ENCODE measurements around the gene FAM234B.
A peak's percentile ranks its signal among the peaks of the same experiment; 100 is the strongest.

The FAM234B gene

DNA sequence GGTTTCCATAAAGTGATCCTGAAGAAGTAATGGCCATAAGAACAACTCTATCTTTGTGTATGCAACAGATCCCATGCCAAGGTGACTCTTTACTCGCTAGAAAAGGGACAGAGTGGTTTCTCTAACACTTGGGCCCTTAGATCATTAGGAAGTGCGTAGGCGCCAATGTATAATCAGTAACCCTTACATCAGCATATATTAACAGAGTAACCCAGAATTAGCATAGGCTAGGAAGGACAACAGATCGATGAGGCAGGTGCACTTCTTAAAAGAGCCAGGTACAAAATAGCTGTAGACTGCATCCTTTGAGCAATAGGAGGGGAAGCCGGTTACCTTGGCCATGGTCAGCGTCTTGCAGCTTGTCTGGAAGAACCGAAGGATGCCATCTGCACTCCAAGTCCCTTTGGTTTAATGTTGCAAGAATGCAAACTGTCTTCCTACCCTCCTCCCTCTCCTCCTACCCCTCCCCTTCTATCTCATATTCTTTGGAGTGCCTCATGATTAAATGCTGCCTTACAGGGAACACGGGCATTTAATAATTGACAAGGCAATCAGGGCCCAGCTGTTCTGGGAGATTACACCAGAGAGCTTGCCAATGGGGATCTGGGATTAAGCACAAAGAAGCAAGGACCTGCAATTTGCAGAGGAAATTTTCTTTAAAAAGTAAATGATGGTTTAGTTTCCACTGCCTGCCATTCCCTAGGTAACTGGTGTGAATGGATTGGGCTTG lies 51.2 kb downstream of the FAM234B start:
- no peak for DNase-seq

DNA sequence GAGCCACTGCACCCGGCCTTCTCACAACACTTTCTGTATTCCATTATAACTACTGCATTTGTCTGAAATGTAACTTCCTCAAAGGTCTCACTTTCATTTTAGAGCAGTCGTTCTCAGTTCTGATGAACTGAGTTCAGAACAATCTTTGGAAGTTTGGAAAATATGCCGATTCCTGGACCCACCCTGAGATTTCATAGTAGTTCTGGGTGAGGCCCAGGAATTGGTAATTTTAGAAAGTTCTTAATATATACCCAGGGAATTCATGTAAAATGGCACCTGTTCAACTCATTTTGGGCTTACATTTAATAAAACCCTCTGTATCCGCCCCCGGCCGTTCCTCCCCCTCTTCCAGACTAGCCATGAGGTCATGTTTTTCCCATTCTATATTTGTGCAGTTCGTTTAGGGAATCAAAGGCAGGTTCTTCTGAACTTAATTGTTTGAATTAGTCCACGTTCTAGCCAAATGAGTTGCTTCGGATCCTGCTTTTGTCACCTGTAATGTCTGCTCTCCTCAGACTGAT lies 53.4 kb downstream of the FAM234B start:
- no peak for DNase-seq

DNA sequence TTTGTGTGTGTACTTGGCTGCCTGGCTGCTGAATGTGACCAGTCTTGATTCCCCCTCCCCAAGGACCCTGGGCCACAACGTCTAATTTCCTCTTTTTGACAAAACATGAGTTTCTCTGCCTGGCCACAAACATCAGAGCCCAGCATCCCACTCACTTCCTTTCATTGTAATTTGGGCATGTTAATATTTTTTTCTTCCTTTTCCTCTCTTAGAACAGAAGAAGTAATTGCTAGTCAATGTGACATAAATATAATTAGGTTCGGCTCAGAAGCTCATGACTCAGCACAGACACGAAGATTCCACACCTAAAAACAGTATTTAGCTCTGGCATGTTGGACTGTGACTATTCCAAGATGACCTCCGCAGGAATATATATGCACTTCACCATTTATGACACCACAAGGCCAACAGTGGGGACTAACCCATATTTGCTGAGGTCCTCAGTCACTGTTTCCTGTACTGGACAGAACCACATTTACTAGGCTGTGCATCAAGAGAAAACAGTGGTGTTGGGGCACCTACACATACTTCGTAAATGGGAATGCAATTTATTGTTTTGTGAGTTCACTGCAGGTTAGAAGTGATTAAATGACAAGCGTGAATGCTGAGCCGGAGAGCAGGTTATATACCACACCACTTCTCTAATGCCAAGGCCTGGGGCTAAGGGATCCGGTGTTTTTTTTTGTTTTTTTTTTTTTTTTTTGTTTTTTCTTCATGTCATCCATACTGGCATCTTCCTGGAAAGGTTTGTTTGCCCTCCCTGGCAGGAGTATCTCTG lies 55.1 kb downstream of the FAM234B start:
- no peak for DNase-seq

DNA sequence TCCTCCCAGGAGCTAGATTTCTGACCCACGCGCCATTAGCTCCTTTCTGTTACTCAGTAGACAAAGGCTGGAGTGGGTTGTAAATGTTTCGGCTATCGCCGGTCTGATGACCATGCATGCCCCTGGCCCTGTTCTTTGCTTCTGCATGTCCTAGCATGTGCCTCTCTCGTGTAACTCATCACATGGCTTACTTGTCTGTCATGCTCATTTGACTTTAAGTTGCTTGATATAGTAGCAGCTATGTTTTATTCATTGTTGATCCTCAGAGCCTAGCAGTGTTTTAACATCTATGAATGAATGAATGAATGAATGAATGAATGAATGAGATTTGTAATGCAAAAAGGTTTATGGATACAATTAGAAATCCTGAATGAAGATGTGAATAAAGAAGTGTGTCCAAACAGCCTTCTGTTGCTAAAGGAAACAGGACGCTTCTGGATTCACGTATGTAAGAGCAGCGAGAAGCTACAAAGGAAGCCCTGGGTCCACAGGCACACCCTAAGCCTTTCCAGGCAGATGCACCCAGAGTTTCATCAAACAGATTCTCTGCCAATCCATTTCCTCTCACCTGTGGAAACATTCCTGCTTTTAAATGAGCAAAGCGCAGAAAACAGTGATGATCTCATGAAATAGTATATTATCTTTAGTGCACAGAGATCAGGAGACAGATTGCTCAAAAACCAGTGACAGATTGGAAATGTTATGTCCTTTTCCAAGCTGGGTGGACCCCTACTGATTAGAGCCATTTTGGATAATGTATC lies 55.8 kb downstream of the FAM234B start:
- DNase-seq: no peak

DNA sequence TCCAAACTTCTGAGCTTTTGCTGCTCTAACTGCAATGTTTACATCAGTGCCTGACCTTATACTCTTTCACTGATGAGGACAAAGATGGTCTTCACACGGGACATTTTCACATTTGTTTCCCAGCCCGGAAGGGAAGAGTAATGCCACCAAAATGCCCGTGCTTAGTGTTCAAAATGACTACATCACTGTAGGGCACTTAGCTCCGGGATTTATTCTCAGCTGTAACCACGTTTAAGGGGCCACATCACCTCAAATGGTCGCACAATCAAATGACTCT lies 56.4 kb downstream of the FAM234B start:
- no peak for DNase-seq

DNA sequence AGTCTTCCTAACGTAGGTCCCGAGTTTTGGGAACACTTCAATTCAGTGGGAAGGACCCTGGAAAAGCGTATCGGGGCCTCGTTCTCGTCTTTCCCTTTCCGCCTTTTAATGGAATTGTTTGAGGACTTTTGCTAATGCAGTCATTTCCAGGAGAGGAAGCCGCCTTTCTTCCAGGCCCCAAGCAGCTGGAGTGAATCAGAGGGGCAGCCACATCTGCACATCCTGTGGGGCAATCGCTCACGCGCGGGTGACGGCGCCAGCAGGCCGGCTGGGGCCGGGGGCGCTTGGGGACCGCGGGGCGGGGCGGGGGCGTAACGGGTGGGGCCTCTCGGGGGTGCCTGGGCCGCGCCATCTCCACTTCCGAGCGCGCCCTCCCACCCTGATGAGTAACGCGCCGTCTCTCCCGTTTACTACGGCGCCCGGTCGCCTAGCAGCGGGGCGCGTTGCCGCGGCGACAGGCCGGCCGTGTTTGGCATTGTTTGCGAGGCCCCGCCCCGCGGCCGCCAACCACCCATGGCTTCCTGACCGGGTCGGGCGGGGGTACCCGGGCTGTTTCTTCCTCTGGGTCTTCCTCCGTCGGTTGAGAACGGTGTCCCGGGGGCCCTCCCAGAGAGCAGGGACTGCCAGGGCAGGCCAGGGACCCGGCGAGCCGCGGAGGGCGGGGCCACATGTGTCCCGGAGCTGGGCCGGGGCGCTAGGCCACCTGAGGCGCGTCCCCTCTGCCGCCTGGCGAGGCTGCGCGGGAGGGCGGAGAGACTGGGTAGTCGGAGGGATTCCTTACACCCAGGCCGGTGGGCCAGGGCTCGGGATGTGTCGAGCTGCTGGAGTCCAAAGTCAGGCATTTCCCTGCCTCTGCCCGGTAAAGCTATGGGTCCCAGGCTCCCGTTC lies 56.9 kb downstream of the FAM234B start:
- peak; percentile 34 to 91 for DNase-seq

DNA sequence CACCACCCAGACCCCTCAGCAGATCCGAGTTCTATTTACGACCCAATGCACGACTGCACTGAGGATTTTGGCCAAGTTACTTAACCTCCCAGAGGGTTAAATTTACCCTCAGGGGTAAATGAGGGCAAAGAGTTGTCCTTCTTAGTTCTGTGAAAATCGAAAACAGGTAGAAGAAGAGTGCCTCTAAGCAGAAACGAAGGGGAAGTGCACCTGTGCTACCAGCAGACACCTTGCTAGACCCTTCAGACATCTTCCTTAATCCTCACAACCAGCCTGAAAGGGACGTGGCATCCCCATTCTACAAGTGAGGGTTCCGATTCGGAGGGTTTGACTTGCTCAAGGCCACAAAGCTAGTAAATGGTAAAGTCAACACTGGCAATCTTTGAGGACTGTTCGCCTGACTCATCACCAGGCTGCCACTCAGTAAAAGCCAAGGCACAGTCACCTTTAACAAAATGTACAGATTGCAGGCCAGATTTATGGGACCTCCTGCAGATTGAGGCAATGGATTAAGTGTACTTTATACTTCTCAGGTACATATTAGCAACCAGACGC lies 57.7 kb downstream of the FAM234B start:
- DNase-seq: no peak

DNA sequence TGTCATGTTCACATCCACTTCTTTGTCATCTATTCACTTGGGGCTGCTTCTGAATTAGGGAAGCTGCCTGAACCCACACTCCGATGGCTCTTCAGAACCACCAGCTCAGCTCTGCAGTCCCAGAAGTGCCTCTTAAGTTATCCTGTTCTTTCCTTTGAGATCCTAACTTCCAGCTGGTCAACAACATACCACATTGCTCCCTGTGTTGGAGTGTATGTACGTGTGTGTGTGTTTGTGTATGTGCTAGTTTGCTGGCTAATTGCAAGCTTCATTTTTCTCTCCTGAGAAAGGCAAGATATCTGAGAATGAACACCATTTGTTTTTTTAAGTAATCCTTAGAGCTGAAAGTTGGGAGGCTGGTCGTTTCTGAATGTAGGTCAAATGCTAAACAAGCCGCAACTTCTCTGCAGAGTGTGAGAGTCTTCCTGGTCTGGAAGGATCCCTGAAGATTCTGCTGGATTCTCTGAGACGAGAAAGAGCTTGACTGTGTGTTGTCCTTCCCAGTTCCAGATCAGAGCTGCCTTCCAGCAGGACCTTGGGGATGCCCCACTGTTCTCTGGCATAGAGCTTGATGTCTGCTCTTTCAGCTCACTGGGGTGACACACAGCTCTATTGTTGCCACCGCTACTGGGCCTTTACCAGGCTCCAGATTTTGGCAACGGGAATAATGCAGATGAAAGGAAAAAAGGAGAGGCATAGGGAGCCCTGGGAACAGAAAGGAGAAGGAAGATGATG lies 58.4 kb downstream of the FAM234B start:
- no peak for DNase-seq

DNA sequence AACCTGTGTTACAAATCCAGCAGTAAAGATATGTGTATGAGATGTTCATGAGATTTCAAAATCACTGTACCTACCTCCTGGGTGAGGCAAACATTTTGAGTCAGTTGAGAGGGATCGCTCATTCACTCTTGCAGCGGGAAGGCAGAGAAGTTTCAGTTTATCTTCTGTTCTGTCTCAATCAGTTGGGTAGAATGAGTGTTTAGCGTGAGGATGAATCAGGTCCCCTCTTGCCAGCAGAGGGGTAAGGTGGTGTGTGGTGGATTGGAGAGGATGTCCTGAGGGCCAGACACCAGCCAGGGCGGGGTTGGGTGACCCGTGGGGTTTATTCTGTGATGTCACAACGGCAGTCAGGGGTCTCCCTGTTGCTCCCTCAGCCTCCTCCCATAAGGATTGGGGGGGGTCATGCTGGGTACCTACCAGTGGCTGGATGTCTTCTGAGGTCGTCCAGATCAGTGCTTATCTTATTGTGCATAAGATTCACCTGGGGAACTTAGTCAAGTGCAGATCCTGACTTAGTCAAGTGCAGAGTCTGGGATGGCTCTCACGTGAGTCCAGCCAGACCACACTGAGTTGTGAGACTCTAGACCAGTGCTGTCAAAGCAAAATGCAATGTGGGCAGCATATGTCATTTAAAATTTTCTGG lies 59.3 kb downstream of the FAM234B start, which contains the start of gene GSG1:
GSG1 (minus strand) TSS at position 277 of the 643 bp plus-strand sequence; CDS start at position 122, 155 bp downstream.
- DNase-seq: no peak

DNA sequence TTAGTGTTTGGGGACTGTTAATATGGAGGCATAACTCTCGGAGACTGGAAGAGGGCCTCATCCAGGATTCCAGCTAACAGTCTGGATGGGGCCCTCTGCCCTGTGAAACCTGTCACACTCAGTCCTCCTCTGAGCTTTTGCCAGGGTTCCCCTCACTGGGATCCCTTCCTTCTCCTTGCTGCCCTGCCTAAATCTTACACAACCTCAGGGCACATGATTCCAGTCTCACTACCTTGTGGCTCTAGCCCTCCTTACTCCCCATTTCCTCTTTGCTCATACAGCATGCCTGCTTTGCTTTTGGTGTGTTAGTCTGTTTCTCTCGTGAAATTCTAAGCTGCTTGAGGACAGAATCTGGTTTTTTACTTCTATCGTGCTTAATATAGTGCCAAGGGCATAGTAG lies 60.2 kb downstream of the FAM234B start:
- no peak for DNase-seq

DNA sequence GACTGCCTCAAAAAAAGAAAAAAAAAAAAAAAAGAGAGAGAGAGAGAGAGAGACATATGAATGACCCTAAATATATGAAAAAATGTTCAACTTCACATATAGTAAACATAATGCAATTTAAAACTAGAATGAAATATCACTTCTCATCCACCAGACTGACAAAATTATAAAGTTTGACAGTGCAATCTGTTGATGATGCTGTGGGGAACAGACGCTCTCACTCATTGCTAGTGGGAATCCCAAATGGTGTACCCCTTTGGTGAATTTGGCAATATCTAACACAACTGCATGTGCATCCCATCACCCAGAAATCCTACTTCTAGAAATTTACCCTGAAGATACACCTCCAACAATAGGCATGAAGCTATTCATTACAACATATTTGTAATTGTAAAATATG lies 61.6 kb downstream of the FAM234B start:
- no peak for DNase-seq

DNA sequence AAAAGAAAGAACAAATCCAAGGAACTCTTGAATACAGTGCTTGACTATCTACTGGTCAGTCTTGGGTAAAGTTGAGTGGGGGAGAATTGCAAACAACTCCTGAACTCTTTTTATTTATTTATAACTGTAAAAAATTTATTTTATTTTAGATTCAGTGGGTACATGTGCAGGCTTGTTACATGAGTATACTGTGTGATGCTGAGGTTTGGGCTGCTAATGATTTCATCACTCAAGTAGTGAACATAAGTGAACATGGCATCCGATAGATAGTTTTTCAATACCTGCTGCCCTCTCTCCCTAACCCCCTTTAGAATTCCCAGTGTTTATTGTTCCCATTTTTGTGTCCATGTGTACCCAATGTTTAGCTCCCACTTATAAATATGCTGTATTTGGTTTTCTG lies 62.5 kb downstream of the FAM234B start:
- DNase-seq: no peak

DNA sequence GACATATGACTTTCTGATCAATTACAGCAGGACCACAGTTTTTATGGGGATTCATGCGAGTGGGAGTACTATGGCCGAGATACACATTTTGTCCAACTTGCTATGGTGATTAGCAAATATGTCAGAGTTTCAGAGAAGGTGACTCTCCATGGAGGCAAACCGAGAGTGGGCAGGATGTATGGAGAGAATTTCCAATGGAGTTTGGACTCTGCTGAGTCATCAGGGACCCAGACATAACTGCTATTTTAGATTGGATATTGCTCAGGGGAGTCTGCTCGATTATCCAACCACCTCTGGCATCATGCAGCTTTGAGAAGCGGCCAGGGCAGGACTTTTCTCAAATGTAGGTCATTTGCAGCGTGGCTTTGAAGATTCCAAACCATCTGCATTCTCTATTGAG lies 68.8 kb downstream of the FAM234B start:
- no peak for DNase-seq

DNA sequence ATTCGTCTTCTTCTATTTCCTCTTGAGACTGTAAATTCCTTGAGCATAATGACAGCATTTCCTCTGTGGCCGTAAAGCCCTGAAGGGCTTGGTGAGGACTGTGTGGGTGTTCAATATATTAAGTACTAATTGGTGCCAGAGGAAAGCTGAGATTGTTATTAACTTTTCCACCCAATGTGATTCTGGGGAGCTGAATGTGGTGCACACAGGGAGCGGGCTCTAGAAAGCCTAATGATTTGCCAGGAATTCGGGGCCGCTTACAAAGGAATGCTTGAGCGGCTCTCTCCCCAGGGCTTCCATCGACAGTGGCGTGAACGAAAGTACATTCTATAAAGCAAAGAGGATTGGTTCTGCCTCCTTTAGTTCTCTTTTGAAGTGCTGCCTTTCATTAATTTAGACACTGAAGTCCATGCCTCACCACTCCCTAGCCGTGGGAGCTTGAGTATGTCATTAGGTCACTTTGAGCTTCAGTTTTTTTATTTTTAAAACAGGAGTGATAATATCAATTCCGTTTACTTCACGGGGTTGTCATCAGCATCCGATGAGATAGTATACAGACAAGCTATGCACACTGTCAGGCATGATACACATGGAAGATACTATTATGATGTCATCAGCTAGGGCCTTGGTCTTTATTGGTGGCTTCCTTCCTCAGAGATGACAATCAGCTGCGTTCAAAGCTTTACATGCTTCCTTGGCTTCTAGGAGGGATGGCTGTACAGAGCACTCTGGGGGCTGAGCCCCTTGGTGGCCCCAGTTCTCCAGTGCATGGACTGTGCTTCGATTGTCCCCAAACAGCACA lies 70.3 kb downstream of the FAM234B start:
- DNase-seq: no peak

DNA sequence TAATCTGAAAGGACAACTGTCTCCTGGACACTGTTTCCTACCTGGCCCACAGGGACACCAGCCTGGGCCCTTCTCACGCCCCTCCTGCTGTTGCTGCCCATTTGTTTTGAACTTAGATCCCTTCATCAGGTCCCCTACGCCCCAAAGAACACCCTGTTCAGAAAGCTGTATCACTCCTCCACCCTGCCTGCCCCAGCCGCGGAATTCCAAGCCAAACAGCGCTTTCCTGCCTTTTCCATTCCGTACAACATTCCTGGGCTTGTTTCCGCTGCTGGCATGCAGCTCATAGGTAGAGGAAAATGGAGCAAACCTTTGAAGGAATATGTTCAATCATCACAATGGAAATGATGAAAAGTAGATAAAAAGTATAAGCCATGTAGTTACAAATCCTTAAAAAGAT lies 72.1 kb downstream of the FAM234B start:
- no peak for DNase-seq

DNA sequence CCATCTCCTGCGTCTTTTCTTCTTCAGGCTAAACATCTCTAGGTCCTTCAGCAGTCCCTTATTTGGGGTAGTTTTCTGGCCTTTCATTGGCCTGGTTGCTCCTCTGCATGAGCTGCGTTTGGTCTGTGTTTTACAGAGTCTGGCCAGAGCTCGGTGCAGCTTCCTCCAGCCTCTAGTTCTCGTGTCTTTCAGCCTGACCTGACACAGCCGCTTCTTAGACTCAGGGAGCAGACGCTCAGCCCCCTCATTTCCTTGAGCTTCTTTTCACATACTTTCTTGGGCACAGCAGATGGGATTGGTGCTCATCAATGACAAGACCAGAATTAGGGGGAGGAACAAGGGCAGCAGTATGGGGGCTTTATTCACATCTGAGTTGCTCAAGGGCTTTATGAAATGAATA lies 72.8 kb downstream of the FAM234B start:
- DNase-seq: no peak

DNA sequence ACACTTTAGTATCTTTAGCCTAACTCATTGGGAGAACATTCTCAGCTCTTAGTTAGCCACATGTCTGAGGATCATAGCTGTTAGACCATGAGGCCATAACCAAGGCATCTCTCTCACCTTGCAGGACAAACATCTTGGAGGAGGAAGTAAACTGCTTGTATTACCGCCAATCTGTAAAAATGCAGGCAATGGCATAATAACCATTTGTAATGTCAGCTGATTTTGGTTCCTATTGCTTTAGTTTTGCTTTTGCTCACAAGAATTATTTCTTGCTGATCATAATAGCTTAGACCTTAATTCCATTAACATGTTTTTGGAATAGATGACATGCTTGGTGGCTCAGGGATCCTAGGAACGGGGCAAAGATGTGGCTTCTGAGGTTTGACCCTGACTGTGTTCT lies 75.6 kb downstream of the FAM234B start:
- peak in 1 of 2 experiments; percentile 11 for DNase-seq

DNA sequence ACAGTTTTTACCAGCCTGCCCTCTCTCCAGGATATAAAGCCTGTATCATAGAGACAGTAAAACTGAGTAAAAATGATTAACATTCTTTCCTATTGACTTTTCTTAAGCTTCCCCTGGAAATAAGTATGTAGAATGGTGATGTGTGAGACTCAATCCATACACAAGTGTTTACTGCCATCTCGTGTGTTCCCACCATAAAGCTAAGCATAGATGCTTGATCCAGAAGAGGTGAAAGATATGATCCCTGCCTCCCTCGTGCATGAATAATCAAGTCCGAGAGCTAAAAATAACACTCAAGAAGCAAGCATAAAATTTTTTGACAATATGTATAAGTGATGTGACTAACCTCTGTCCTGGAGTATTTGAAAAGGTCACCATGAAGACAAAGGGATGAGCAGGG lies 76.2 kb downstream of the FAM234B start:
- no peak for DNase-seq

DNA sequence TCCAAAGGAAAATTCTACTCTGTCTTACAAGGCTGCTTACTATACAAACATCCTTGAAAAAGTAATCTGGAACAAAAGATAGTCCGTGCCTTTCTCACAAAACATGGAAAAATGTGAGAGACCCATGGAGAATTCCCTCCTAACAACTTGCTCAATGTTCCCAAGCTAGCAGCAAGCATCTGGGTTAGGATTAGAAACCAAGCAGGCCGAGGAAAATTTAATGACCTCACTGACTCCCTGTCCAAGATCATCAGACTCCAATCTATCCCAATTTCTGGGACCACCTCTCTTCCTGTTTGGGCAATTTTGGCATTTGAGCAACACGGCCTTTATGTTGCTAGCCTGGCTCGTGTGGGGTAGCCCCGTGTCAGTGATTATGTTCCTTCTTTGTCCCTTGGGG lies 77.4 kb downstream of the FAM234B start:
- no peak for DNase-seq

Measured in NCI-H526 (cell line).